Transverse colon (tissue), 4 donors: ENCODE results near the gene CCL20. TPM values are rescaled to one million over a fixed set of nuclear protein-coding genes. Genes with fewer than 3 reads are reported as not detected.
"Not testable (repeated sequence)": the region's sequence is repeated elsewhere in the genome, so short reads cannot be mapped to it uniquely, and the experiment has no call there.

Experiments
- DNase-seq: peaks from one replicate; pipeline ENCODE4 v3.0.0-alpha.2; 2019
- H3K27ac ChIP-seq, 4 donors: fragments of 200-600 bp; sonication (generic); 2 replicates each; pipeline ENCODE4 v1.5.1; 2016 to 2018; ENCODE audit warnings: inconsistent platforms in 4 of 4
- H3K27me3 ChIP-seq: fragments of 200-600 bp; sonication (generic); 2 replicates; pipeline ENCODE4 v1.5.1; 2017; ENCODE audit warnings: inconsistent platforms
- H3K36me3 ChIP-seq, 4 donors: fragments of 200-600 bp; sonication (generic); 2 replicates each; pipeline ENCODE4 v1.5.1; 2017 to 2019; ENCODE audit warnings: inconsistent platforms in 4 of 4
- H3K4me1 ChIP-seq, 4 donors: fragments of 200-600 bp; sonication (generic); 2 replicates each; pipeline ENCODE4 v1.5.1; 2017 to 2020; ENCODE audit warnings: inconsistent platforms in 4 of 4
- H3K4me3 ChIP-seq, 4 donors: fragments of 200-600 bp; sonication (generic); 1 replicate in 1 of 4; 2 replicates in 3 of 4; pipeline versions ENCODE4 v1.5.1 to v1.6.1; 2017 to 2019; ENCODE audit warnings: inconsistent platforms in 4 of 4
- H3K9me3 ChIP-seq, 2 donors: fragments of 200-600 bp; sonication (generic); 2 replicates each; pipeline ENCODE4 v1.5.1; 2017 to 2019; ENCODE audit warnings: inconsistent platforms in 2 of 2
- EP300 ChIP-seq: sonication (generic); formaldehyde crosslinking; IDR thresholded peaks from one replicate; pipeline ENCODE4 v1.6.1; 2017; ENCODE audit warnings: antibody characterized with exemption, low read depth
- POLR2A ChIP-seq: fragments of 450-650 bp; IDR thresholded peaks from one replicate; pipeline ENCODE4 v1.6.1; 2016; ENCODE audit warnings: antibody characterized with exemption, mild to moderate bottlenecking, moderate library complexity
- POLR2AphosphoS5 ChIP-seq, 3 donors: sonication (generic); formaldehyde crosslinking; IDR thresholded peaks; one replicate each; pipeline ENCODE4 v1.6.1; 2016; ENCODE audit warnings: antibody characterized with exemption in 3 of 3
- WGBS, 2 donors: methylation state at CpG; one replicate each; pipeline ENCODE4 v1.1.5; 2018; ENCODE audit warnings: low coverage in 1 of 2; 5-methylcytosine and 5-hydroxymethylcytosine counted together
- in situ Hi-C, 4 donors: fragments of 200-750 bp; cut with MboI; loops; one replicate each; pipeline versions ENCODE4 v1.15.0 to v1.15.1; 2017; ENCODE audit warnings: low sequenced_read_pairs in 3 of 4, low pct_ligation_motif_present in 1 of 4, low pct_unique_long_range_greater_than_20kb in 1 of 4
- intact Hi-C: fragments of 100-400 bp; cut with DNase I; formaldehyde crosslinking; loops from one replicate; pipeline ENCODE4 v1.15.1; 2023; ENCODE audit warnings: low total_unique reads
- total RNA-seq, 4 donors: library from RNA; depleted of rRNA; stranded (reverse); fragments of >200 nt; gene quantifications; one replicate each; pipeline ENCODE4 v1.1.0, GENCODE V29; 2016
- TF ChIP-seq, protein P1 (sequence below), 5 experiments: fragments of 200-600 bp in 3 of 5; fragments of 450-650 bp in 2 of 5; sonication (generic) in 3 of 5; IDR thresholded peaks; 1 replicate in 2 of 5; 2 replicates in 3 of 5; pipeline ENCODE4 v1.5.1; 2016 to 2017; ENCODE audit warnings: antibody characterized with exemption in 5 of 5, inconsistent platforms in 3 of 5, mild to moderate bottlenecking in 2 of 5, moderate library complexity in 1 of 5

CCL20 gene
- total RNA-seq, 4 donors from 2014 or later = 4.5 to 70.7 (median 9.3) TPM; not detected in 1

DNA sequence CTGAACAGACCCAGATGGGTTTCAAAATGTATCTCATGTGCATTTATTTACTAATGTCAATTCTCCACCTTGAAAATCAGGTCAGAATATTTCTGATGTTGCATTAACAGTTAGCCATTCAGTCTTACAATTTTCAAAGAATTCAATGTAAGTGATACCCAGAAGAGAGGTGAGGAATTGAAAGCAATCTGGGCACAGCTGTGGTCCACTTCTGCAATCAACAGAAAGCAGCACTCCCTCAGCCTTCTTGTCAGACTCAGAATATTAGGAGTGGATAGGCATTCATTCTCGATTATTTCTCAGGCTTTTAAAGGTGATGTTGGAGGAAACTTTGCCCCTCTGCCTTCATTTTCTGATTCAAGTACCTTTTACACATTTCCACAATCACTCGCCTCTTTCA is 15.7 kb downstream of the CCL20 start:
- 85 to 90% methylated on average over 2 of the region's 2 CpGs for WGBS, 2 donors

DNA sequence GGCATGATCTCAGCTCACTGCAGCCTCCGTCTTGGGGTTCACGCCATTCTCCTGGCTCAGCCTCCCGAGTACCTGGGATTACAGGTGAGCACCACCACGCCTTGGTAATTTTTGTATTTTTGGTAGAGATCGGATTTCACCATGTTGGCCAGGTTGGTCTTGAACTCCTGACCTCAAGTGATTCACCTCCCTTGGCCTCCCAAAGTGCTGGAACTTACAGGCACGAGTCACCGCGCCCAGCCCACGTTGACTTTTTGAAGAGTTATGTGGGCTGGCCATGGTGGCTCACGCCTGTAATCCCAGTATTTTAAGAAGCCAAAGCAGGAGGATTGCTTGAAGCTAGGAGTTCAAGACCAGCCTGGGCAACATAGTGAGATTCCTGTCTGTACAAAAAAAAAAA is 20.8 kb downstream of the CCL20 start:
- intact Hi-C loops (no loop called here), in situ Hi-C loops (no loop called here)
- Histone ChIP-seq H3K27ac (no peak overlapping the region), H3K4me1 (peaks cover 0 to 4% (median under 1%) of the 10 kb centered on the region in 4 donors), H3K36me3 (no peaks in the 10 kb centered on the region), H3K9me3 (no peaks in the 10 kb centered on the region), H3K27me3 (no peaks in the 10 kb centered on the region), H3K4me3 (no peak overlapping the region)
- no peak for TF ChIP-seq EP300
- TF ChIP-seq POLR2AphosphoS5 (IDR thresholded peaks at IDR 0.05) = no peak
- no peak for DNase-seq
- WGBS, 2 donors = 84 to 86% methylated on average over 1 to 10 of the region's 10 CpGs

More for the DNA sequence above, 15.7 kb downstream of the CCL20 start:
- intact Hi-C loops = no loop called here
- no peak for DNase-seq
- Histone ChIP-seq H3K27me3 (no peaks in the 10 kb centered on the region), H3K4me3 (no peak overlapping the region), H3K9me3 (no peaks in the 10 kb centered on the region), H3K4me1 (peaks cover 0 to 8% (median 0%) of the 10 kb centered on the region in 4 donors), H3K27ac (no peak overlapping the region), H3K36me3 (no peaks in the 10 kb centered on the region)
- in situ Hi-C loops = no loop called here
- TF ChIP-seq EP300 (no peak), POLR2A (no peak), POLR2AphosphoS5 (IDR thresholded peaks at IDR 0.05) (no peak)
- TF ChIP-seq, protein P1, sequence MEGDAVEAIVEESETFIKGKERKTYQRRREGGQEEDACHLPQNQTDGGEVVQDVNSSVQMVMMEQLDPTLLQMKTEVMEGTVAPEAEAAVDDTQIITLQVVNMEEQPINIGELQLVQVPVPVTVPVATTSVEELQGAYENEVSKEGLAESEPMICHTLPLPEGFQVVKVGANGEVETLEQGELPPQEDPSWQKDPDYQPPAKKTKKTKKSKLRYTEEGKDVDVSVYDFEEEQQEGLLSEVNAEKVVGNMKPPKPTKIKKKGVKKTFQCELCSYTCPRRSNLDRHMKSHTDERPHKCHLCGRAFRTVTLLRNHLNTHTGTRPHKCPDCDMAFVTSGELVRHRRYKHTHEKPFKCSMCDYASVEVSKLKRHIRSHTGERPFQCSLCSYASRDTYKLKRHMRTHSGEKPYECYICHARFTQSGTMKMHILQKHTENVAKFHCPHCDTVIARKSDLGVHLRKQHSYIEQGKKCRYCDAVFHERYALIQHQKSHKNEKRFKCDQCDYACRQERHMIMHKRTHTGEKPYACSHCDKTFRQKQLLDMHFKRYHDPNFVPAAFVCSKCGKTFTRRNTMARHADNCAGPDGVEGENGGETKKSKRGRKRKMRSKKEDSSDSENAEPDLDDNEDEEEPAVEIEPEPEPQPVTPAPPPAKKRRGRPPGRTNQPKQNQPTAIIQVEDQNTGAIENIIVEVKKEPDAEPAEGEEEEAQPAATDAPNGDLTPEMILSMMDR (IDR thresholded peaks at IDR 0.05) = no peak

DNA sequence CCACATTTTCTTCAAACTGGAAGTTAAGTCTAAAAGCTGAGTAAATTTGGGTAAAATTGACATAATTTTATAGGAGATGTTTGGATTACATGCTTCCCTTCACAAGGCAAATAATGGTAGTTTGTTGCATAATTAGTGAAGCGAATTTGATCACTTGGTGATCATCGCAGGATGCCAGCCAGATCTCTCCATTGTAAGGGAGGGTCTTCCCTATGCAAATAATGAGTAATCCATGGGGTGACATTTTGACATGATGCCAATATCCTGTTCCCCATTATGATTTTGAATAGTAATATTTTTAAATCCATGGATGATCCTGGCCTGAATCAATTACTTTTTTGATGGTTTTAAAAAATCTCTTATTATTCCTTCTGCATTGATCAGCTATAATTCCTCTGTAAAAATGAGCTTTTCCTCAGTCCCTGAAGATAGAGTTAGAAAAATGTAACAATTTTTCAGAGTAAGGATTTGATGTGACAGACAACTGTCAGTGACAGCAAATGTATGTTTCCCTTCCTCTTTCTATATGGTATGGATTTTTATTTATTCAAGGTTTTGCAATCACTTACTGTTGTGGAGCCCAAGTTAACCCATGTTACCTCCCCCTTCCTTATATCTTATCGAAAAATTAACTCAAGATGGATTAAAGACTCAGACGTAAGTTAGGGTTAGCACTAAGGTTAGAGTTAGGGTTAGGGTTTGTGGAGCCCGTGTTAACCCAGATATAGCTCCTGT is 21.4 kb downstream of the CCL20 start:
- intact Hi-C loops = no loop called here

DNA sequence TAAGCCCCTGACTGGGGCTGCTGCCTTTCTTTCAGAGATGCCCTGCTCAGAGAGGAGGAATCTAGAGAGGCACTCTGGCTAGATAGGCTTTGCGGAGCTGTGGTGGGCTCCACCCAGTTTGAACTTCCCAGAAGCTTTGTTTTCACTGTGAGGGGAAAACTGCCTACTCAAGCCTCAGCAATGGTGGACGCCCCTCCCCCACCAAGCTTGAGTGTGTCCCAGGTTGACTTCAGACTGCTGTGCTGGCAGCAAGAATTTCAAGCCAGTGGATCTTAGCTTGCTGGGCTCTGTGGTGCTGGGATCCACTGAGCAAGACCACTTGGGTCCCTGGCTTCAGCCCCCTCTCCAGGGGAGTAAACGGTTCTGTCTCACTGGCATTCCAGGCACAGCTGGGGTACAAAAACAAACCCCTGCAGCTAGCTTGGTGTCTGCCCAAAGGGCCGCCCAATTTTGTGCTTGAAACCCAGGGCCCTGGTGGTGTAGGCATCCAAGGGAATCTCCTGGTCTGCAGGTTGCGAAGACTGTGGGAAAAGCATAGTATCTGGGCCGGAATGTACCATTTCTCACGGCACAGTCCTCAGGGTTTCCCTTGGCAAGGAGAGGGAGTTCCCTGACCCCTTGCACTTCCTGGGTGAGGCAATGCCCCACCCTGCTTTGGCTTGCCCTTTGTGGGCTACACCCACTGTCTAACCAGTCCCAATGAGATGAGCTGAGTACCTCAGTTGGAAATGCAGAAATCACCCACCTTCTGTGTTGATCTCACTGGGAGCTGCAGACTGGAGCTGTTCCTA is 25.9 kb downstream of the CCL20 start:
- H3K9me3 ChIP-seq, H3K27me3 ChIP-seq, H3K36me3 ChIP-seq, in situ Hi-C loops, H3K4me3 ChIP-seq, H3K4me1 ChIP-seq, intact Hi-C loops: not testable (repeated sequence)
- peak in 1 of 3 donors; percentile 24 for TF ChIP-seq POLR2AphosphoS5 (IDR thresholded peaks at IDR 0.05)
- WGBS, 2 donors = 73% methylated on average over 7 of the region's 7 CpGs; no CpG with 5 or more reads in 1 of the 2 donors
- peak; percentile 55 for DNase-seq
- H3K27ac ChIP-seq = peak overlapping the region in 2 of 4 donors; percentile 25 to 51

More for the DNA sequence above, 21.4 kb downstream of the CCL20 start:
- TF ChIP-seq POLR2AphosphoS5 (IDR thresholded peaks at IDR 0.05) (no peak), POLR2A (no peak), EP300 (no peak)
- TF ChIP-seq, protein P1 (IDR thresholded peaks at IDR 0.05) = no peak
- Histone ChIP-seq H3K4me3 (no peak overlapping the region), H3K9me3 (no peaks in the 10 kb centered on the region), H3K36me3 (no peaks in the 10 kb centered on the region), H3K4me1 (peaks cover 0 to 7% (median 5%) of the 10 kb centered on the region in 4 donors), H3K27me3 (no peaks in the 10 kb centered on the region), H3K27ac (no peak overlapping the region)
- in situ Hi-C loops = no loop called here
- no peak for DNase-seq
- WGBS, 2 donors = 85 to 90% methylated on average over 5 of the region's 5 CpGs

DNA sequence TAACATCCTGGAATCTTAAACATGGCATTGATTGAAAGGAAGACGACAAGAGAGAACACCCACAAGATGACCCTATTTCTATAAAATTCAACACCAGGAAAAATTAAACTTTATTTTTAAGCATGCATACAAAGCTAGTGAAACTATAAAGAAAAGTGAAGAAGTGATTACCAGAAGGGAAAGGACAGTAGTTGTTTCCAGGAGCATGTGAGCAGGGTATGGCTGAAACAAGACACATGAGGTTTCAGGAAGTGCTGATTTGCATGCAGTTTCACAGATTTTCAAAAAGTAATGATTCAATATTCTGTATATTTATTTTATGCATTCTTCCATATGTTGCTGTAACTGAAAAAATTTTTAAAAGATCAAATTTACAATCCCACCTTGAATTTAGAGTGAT is 33.2 kb downstream of the CCL20 start:
- Histone ChIP-seq H3K4me1 (peaks cover 0 to 4% (median 0%) of the 10 kb centered on the region in 4 donors), H3K27me3 (no peaks in the 10 kb centered on the region), H3K4me3 (no peak overlapping the region), H3K9me3 (no peaks in the 10 kb centered on the region), H3K36me3 (no peaks in the 10 kb centered on the region), H3K27ac (no peak overlapping the region)
- WGBS, 2 donors = 82 to 85% methylated on average over 1 of the region's 1 CpG
- intact Hi-C loops = no loop called here
- TF ChIP-seq POLR2AphosphoS5 (IDR thresholded peaks at IDR 0.05) = no peak
- no peak for DNase-seq
- in situ Hi-C loops = no loop called here
